Left hindlimb (tissue), 1 donor: ENCODE measurements around the gene GTF3A.

Source experiments
- DNase-seq: peaks from one replicate; pipeline ENCODE4 v3.0.0-alpha.2; 2018

The GTF3A gene

DNA sequence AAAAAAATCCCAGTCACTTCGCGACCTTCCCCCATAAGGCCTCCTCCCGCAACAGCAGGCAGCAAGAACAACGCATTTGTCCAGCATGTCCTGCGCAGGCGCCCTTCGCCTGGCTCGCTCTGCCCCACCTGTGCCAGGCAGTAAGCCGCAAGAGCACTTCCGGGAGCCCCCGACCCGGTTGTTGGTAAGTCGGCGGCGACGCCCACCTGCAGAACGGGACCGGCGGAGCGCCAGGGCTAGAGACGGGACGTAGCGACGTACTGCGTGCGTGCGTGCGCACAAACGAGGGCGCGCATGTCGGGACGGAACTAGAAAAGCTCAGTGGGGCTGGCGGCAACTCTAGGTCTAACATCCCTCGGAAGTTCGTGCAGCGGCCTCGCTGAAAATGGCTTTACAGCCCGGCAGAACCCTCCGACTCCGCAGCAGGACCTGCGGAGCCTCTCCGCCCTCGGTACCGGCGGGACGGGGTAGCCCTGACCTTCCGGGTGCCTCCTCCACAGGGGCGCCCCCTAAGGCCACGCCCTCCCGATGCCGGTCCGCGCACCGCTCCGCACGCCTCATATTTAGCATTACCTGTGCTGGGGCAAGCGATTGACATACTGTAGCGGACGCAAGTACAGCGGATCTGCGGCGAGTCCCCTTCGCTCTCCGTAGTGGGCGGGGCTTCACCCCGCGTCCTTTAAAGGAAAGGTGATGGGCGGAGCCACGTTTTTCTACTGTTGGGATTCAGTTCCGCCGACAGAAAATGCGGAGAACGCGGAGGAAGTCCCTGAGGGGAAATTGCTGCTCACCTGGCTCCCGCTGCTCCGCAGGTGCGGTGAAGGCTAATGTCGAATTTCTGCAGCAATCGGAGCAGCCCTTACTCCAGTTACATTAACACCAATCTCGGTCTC lies 25.8 kb downstream of the GTF3A start, which contains the start of gene MTIF3:
Gene MTIF3, minus strand, starts transcription at position 629 of the 893 bp plus-strand sequence. CDS start 10,116 bp downstream, outside the sequence.
- peak; percentile 94 for DNase-seq

DNA sequence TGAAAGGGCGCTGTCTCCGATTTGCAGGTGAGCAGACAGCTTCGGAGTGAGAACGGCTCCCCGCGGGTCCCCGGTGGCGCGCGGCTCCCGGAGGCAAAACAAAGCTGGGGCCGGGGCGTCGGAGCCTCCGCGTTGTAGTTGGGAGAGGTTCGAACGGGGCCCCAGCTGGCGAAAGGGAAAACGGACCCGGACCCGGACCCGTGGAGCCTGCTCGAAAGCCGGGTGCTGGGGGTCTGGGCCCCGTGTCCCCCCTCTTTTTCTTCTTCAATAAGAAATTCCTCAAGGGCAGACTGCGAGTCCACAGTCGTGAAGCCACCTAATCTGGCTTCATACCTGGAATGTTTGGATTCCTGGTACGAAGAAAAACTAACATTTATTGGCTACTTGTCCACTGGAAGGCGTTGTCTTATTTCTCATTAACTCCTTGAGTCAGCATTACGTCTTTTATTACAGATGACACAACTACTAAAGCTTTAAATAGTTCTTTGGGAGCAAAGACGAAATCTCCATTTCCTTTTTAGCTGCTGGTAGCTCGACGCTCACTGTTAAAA lies 26.6 kb downstream of the GTF3A start:
- DNase-seq, result peak; percentile 52

DNA sequence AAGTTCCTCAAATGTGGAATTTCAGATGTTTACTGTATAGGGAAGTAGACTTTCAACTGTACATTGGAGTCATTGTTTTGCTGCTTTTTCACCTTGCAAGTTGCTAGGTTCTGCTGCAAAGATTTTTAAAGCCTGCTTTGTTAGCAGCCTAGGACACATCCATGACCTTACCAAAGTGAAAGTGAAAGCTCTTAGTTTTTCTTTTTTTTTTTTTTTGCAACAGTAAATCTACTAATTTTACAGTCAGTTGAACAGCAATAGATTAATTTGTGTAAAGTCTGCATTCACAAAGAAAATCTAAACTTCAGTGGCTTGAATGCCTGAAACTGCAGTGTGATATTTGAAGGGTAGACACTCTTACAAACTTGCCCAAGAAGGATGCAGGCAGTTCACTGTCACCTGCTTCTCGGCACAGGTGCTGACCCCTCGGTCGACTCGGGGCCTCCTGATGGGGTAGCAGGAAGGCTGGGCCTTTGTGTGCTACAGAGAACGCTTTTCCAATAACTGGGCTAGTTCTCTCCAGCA lies 31.0 kb downstream of the GTF3A start:
- no peak for DNase-seq

DNA sequence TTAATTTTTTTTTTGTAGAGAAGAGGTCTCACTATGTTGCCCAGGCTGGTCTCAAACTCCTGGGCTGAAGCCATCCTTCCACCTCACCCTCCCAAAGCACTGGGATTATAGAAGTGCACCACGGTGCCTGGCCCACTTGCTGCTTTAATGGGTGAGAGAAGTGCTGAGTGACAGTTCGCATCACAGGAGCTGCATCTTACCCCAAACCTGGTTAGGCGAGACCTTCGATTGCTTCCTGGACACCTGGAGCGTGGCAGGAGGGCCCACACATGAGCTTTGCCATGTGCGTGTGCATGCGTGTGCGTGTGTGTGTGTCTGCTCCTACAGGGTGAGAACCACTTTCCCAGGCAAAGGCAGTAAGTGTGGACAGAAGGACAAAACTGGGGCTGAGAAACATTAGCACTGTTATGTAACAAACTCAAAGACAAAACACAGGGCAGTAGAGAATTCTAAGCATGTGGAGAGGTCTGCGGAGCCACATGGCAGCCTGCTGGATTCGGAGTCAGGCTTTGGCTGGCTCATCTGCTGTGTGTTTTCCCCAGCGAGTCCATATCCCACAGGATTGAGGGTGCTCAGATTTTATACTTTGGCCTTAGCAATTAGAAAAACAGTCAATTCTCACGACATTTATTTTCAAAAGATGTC lies 37.6 kb downstream of the GTF3A start:
- no peak for DNase-seq

DNA sequence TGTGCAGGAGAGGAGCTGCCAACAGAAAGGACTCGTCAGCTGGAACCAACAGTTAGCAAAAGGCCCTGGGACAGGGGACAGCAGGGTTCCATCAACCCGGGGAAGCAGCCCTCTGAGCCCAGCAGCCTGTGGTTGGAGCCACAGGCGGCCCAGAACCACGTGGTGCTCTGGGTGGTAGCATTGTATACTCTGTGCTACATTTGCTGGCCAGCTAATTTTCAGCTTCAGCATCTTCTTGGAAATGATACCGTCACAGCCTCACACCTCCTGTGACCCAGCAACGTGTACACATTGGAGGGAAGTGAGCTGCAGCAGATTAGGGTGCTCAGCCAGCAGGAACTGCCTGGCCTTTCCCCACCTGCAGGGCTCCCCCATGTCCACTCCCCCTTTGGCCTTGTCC lies 39.1 kb downstream of the GTF3A start:
- no peak for DNase-seq

DNA sequence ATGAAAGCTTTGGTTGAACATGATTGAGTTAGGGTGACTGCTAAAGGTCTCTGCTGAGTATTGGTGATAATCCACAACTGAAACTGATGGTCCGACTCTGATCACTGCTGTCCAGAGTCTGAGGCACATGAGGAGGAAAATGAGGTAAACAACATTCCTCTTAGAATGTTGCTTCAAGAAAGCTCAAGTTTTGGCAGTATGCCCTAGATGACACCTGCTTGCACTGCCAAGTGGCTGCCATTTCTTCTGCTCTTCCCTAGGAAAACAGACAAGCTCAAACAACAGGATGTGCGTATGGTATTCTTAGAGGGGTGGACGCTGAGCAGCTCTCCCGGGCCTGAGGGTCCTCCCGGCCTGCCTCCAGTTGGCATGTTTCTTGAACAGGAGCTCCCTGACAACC lies 41.2 kb downstream of the GTF3A start:
- no peak for DNase-seq

DNA sequence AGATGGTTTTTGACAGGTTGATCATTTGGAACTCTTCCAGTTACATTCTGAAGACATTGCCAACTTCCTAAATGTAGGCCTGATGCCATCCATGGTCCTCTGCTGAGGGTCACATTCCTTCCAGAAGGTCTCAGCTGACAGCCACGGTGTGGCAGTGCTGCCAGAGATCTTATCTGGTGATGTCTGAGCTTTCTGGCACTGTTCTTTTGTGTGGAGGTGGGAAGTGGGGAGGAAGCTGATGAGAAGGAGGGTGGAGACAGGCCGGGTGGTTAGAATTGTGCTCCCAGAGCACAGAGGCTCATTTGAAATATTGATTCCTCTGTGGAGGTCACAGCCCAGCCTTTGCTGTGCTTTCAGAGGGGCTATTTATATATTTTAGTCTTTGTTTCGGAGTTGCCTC lies 42.1 kb downstream of the GTF3A start:
- no peak for DNase-seq

DNA sequence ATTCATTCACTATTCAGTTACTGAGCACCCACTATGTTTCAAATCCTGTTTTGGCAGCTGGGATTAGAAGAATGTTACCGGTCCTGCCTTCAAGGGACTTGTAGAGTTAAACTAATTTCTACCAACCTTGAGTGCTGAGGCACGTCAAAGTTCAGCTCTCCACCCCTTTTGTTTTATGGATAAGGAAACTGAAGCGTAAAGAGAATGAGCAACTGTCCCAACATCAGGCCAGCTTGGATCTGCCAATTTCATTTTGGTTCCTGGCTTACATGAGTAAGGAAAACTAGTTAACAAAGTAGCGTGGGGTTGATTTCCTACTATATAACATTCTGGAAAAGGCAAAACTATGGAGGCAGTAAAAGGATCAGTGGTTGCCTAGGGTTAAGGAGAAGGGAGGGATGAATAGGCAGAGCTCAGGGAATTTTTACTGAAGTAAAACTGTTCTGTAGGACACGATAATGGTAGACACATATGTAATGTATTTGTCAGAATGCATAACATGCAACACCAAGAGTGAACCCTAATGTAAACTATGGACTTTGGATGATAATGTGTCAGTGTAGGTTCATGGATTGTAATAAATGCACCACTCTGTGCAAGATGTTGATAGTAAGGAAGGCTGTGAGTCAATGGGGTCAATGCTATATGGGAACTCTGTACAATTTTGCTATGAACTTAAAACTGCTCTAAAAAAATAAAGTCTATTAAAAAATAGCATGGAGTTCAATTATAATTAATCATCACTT lies 45.8 kb downstream of the GTF3A start:
- DNase-seq, result no peak

DNA sequence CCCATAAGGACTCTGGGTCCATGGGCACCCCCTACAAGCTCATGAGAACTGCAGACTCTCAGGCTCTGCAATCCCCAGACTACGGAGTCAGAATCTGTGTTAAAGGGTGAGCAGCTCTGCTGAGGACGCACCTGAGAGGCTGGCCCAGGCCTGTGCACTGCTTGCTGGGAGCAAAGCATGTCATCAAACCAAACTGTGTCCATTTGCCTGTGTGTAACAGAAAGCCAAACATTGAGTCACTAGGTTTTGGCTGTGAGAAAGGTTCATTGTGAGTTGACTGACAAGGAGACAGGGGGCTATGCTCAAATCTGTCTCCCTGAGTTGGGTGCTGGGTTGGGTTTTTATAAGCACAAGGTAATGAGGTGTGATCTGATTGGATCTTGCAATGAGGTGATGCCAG lies 48.0 kb downstream of the GTF3A start:
- DNase-seq, result no peak

DNA sequence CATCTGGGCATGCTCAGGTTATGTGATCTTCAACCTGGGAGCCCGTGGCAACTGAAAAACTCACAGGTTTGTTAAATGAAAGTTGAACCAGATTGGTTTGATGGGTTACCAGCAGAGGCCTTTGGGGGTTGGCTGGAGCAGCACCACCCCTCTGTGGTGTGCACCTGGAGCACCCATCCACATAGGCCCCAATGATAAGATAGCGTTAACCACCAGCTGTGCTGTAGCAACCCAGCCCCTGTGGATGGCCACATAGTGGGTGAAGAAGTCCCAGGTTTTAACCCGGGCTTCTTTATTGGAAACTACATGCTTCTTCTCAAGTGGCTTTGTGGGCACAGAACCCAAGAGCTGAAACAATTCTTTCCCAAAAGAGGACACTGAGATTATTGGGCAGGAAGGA lies 48.5 kb downstream of the GTF3A start:
- no peak for DNase-seq

DNA sequence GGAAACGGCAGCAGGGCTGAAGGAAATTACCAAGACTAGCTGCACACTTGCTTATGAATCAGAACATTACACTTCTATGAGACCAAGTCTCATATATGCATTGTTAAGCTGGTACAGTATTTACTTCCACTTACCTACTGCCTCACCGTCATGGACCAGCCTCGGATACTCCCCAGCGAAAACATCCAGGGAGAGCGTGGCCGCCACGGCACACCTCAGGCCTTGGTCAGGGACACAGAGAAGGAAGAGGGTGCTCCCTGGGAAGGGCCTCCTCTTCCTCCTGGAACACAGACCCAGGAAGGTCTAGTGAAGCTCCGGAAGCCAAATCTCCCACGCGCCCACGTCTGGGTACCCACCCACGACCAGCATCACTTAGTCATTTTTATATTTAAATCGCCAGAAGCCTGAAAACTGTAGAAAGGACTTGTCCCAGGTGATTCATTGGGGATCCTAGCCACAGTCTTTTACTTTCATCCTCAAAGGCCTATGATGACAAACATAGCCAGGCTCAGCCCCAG lies 50.4 kb downstream of the GTF3A start:
- no peak for DNase-seq

DNA sequence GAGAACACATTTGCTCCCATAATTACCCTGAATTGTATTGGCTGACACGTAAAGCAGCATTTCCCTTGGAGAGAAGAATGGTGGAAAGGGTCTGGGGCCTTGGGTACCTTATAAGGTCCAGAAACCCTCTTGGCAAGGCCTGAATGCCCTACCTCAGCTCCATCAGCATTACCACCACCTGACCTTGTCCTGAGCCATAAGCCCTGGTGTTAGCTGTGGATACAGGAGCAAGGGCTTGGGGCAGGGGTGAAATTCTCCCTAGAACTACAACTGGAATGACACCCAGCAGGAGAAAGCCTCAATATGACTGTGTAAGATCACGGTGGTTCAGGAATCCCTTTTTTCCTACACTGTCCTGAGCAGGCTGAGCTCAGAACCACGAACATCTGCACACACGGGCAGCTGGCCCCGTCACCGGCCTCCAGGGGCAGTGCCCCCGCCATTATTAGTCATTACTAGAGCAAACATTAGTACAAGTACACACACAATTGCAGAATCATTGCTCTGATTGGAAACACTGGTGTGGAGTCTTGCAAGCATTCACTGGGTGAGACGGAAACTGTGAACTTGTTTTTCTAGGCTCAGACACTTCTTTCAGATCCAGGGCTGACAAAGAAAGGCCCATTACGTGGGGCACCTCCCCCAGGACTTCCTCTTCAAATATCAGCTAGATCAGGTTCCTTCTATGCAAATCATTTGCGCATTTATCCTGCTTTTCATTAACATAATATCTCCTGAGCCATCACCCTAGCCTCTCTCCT lies 52.7 kb downstream of the GTF3A start:
- DNase-seq, result no peak

DNA sequence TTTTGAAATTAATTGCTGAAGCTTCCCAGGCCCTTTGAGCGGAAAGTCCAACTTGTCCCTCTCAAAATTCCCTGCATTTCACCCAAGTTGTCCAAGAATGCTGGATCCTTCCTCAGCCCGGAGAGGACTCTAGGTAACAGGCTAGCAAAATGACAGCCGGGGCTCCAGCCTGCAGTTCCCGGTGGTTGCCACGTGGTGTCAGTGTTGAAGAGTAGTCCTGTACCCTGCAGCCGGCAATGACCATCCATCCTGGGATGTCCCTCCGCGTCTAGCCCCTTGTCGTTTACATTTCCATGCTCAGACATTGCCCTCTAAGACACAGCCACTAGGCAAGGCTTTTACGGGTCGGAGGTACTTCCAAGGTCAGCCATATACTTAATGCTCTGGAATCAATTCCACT lies 57.3 kb downstream of the GTF3A start:
- no peak for DNase-seq

DNA sequence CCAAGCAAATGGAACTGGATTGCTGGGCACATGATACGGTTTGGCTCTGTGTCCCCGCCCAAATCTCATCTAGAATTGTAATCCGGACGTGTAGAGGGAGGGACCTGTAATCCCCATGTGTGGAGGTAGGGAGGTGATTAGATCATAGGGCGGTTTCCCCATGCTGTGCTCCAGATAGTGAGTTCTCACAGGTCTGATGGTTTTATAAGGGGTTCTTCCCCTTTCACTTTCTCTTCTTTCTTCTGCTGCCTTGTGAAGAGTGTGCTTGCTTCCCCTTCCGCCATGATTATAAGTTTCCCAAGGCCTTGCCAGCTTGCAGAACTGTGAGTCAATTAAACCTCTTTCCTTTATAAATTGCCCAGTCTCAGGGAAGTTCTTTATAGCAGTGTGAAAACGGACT lies 58.6 kb downstream of the GTF3A start:
- no peak for DNase-seq

DNA sequence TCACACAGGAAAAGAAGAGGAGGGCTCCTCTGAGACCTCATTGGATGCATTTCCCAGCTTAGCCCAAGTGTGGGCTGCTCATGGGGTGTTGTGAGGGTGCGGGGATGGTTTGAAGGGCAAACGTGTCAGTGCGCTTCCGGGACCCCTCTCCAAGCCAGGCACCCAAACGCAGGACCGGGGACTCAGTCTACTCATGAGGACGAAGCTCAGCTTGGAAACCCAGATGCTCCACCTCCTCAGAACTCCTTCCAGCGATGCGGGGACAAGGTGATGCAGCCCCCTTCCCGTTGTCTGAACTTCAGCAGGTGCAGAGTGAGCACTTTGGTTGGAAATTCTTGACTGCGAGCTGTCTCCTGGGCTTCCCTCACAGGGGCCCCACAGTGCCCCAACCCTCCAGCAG lies 59.0 kb downstream of the GTF3A start:
- DNase-seq, result no peak
